HepG2 (cell line): ENCODE data around the gene ABCB6. TPM values are rescaled to one million over a fixed set of nuclear protein-coding genes. Genes with fewer than 3 reads are reported as not detected.
A peak's percentile ranks its signal among the peaks of the same experiment; 100 is the strongest.

Experiments
- ARNT2 ChIP-seq: sonication (generic); formaldehyde crosslinking; IDR thresholded peaks from 2 replicates; pipeline ENCODE4 v1.8.0; 2022; ENCODE audit warnings: mild to moderate bottlenecking, low read depth, missing genetic modification reagents, moderate library complexity
- CBX2 ChIP-seq, 2 experiments: fragments of 200-600 bp in 1 of 2; sonication (generic); formaldehyde crosslinking in 1 of 2; IDR thresholded peaks; 2 replicates each; pipeline versions ENCODE4 v1.7.0 to v1.8.1; 2018 to 2022; ENCODE audit warnings: low read depth in 2 of 2, low read length in 1 of 2, mild to moderate bottlenecking in 1 of 2, missing genetic modification reagents in 1 of 2
- CCDC6 ChIP-seq: sonication (generic); formaldehyde crosslinking; IDR thresholded peaks from 2 replicates; pipeline ENCODE4 v1.8.1; 2022; ENCODE audit warnings: mild to moderate bottlenecking, missing genetic modification reagents, moderate library complexity
- DNMT3B ChIP-seq: conservative IDR thresholded peaks from 2 replicates; pipeline ENCODE4 v1.6.1; 2016; ENCODE audit warnings: missing biosample characterization, control low read depth
- FOXA3 ChIP-seq: IDR thresholded peaks from 2 replicates; pipeline ENCODE4 v1.6.1; 2016; ENCODE audit warnings: missing genetic modification reagents, missing compliant biosample characterization
- HOMEZ ChIP-seq: IDR thresholded peaks from 2 replicates; pipeline ENCODE4 v1.6.1; 2016; ENCODE audit warnings: low read depth
- KDM5A ChIP-seq: fragments of 200-600 bp; sonication (generic); IDR thresholded peaks from 2 replicates; pipeline ENCODE4 v1.7.0; 2018; ENCODE audit warnings: antibody characterized with exemption, mild to moderate bottlenecking, low read length, borderline replicate concordance
- KLF11 ChIP-seq: IDR thresholded peaks from 2 replicates; pipeline ENCODE4 v1.6.1; 2016; ENCODE audit warnings: missing compliant biosample characterization
- MXD4 ChIP-seq: IDR thresholded peaks from 2 replicates; pipeline ENCODE4 v1.6.1; 2016; ENCODE audit warnings: mild to moderate bottlenecking, missing biosample characterization, missing genetic modification reagents
- SP2 ChIP-seq: sonication (generic); formaldehyde crosslinking; IDR thresholded peaks from 2 replicates; pipeline ENCODE4 v1.5.1; 2020; ENCODE audit warnings: mild to moderate bottlenecking, missing genetic modification reagents
- SRSF1 ChIP-seq: fragments of 200-400 bp; formaldehyde crosslinking; optimal IDR thresholded peaks from 2 replicates; pipeline ENCODE3; 2017; ENCODE audit warnings: mild to moderate bottlenecking, low read depth, low read length, moderate library complexity
- TGIF2 ChIP-seq: IDR thresholded peaks from 2 replicates; pipeline ENCODE4 v1.6.1; 2016; ENCODE audit warnings: control low read depth, missing compliant biosample characterization
- TMF1 ChIP-seq: sonication (generic); formaldehyde crosslinking; IDR thresholded peaks from 2 replicates; pipeline ENCODE4 v1.8.1; 2022; ENCODE audit warnings: low read depth, missing genetic modification reagents
- ZNF550 ChIP-seq: sonication (generic); formaldehyde crosslinking; IDR thresholded peaks from 2 replicates; pipeline ENCODE4 v1.4.0; 2020; ENCODE audit warnings: mild to moderate bottlenecking, missing genetic modification reagents, borderline replicate concordance
- ZNF557 ChIP-seq: sonication (generic); formaldehyde crosslinking; IDR thresholded peaks from 2 replicates; pipeline ENCODE4 v1.4.0; 2020; ENCODE audit warnings: missing genetic modification reagents
- ZNF800 ChIP-seq: sonication (generic); formaldehyde crosslinking; IDR thresholded peaks from 2 replicates; pipeline ENCODE4 v1.4.0; 2020; ENCODE audit warnings: missing genetic modification reagents
- ZSCAN30 ChIP-seq: sonication (generic); formaldehyde crosslinking; IDR thresholded peaks from 2 replicates; pipeline ENCODE4 v1.5.0; 2020; ENCODE audit warnings: mild to moderate bottlenecking, missing genetic modification reagents
- polyA plus RNA-seq, 8 experiments: library from polyadenylated mRNA; depleted of rRNA in 3 of 8; stranded (reverse) in 7 of 8; unstranded in 1 of 8; fragments of >200 nt; fragmentation: Illumina TruSeq in 4 of 8; extraction: Trizol in 4 of 8; gene quantifications; 2 replicates each; pipeline versions ENCODE4 v1.2.1 to v1.2.3, GENCODE V29; 2011 to 2016; ENCODE audit warnings: low read depth in 4 of 8, missing spikeins in 1 of 8, mixed read lengths in 1 of 8; ENCODE audit not compliant: insufficient read depth in 1 of 8
- total RNA-seq, 5 experiments: library from RNA; depleted of rRNA; stranded (reverse); fragments of >200 nt; fragmentation: Illumina TruSeq; extraction: Trizol; gene quantifications; 2 replicates each; pipeline ENCODE4 v1.2.3, GENCODE V29; 2016; ENCODE audit warnings: low read depth in 1 of 5
- TF ChIP-seq, protein P1 (sequence below): sonication (generic); formaldehyde crosslinking; IDR thresholded peaks from 2 replicates; pipeline ENCODE4 v1.8.1; 2023; ENCODE audit warnings: missing genetic modification reagents, mild to moderate bottlenecking, borderline replicate concordance
- TF ChIP-seq, protein P2 (sequence below): sonication (generic); formaldehyde crosslinking; IDR thresholded peaks from 2 replicates; pipeline ENCODE4 v1.5.1; 2020; ENCODE audit warnings: mild to moderate bottlenecking, missing genetic modification reagents, borderline replicate concordance
- TF ChIP-seq, protein P3 (sequence below): sonication (generic); formaldehyde crosslinking; IDR thresholded peaks from 2 replicates; pipeline ENCODE4 v1.4.0; 2020; ENCODE audit warnings: missing genetic modification reagents

Gene ABCB6
- total and polyA plus RNA-seq, 2 of the 13 experiments (the other 11 are each of a cell fraction or from before 2014, with no cell fraction given), result 91.1 to 137 TPM

DNA sequence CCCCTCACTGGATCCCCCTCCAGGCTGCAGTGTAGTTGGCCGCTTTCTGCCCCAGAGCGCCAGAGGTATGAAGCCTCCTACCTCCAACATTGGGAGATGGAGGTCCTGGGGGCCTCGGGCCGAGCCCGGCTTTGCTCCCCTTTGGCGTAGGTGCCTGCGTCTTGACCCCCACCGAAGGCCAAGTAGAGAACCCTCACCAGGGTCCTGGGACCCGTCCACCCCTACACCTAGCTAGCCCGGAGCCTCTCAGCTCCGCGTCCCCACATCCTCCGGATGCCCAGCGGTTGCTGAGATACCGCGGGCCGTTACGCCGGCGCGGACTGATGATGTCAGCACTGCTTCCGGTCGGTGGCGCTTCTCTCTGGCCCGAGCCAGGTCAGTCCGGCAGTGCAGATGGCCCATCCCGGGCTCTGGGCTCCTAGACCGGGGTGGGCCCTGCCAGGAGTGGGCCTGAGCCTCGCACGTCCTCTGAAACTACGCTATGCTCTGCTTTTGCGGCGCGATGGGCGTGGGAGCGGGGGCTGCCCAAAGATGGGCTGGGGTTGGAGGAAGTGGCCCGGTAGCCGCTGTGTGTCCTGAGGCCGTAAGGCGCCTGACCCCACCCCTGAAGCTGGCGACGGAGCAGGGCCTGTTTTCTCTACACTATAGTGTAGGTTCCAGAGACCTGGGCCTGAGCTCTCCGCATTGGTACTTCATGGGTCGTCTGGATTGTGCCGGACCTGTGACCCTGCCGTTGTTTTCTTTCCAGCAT lies 26.6 kb upstream of the ABCB6 start, which contains the start of the genes GLB1L and STK16 (continued):
- TF ChIP-seq TMF1 (CRISPR knock-in tag) (no peak), ZNF557 (CRISPR knock-in tag) (no peak), ZNF550 (CRISPR knock-in tag) (no peak; the same call in 1 of the 2 replicates), ZSCAN30 (CRISPR knock-in tag) (no peak), ZNF800 (CRISPR knock-in tag) (peak; percentile 64; the same call in 1 of the 2 replicates), ARNT2 (CRISPR knock-in tag) (peak; percentile 96), KLF11 (CRISPR knock-in tag) (peak; percentile 88; the same call in 1 of the 2 replicates), CBX2 (IDR thresholded peaks at IDR 0.05; ENCODE audit: low read depth, low read length) (no peak), CBX2 (CRISPR knock-in tag; IDR thresholded peaks at IDR 0.05; ENCODE audit: low read depth) (peak; percentile 90; the same call in 1 of the 2 replicates), KDM5A (peak; percentile 99), SP2 (CRISPR knock-in tag) (peak; percentile 68), FOXA3 (CRISPR knock-in tag) (peak; percentile 73), TGIF2 (CRISPR knock-in tag) (peak; percentile 94), HOMEZ (peak; percentile 47; the same call in 1 of the 2 replicates), MXD4 (CRISPR knock-in tag) (peak; percentile 59; the same call in 1 of the 2 replicates), DNMT3B (CRISPR knock-in tag) (peak; percentile 90; the same call in 1 of the 2 replicates), CCDC6 (CRISPR knock-in tag) (no peak; the same call in 1 of the 2 replicates), SRSF1 (no peak)
- TF ChIP-seq, protein P1, sequence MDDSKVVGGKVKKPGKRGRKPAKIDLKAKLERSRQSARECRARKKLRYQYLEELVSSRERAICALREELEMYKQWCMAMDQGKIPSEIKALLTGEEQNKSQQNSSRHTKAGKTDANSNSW (CRISPR knock-in tag), result peak; percentile 88; the same call in 1 of the 2 replicates
- TF ChIP-seq, protein P2, sequence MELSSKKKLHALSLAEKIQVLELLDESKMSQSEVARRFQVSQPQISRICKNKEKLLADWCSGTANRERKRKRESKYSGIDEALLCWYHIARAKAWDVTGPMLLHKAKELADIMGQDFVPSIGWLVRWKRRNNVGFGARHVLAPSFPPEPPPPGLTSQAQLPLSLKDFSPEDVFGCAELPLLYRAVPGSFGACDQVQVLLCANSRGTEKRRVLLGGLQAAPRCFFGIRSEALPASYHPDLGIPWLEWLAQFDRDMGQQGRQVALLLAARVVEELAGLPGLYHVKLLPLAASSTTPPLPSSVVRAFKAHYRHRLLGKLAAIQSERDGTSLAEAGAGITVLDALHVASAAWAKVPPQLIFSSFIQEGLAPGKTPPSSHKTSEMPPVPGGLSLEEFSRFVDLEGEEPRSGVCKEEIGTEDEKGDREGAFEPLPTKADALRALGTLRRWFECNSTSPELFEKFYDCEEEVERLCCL (CRISPR knock-in tag), result no peak; the same call in 1 of the 2 replicates
- TF ChIP-seq, protein P3, sequence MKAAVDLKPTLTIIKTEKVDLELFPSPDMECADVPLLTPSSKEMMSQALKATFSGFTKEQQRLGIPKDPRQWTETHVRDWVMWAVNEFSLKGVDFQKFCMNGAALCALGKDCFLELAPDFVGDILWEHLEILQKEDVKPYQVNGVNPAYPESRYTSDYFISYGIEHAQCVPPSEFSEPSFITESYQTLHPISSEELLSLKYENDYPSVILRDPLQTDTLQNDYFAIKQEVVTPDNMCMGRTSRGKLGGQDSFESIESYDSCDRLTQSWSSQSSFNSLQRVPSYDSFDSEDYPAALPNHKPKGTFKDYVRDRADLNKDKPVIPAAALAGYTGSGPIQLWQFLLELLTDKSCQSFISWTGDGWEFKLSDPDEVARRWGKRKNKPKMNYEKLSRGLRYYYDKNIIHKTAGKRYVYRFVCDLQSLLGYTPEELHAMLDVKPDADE, result 0 out of 2 replicates have a peak, but pooled peaks have one; percentile 67
